GM19099 (cell line): ENCODE data around the gene LEMD1.

Experiments
- POLR2A ChIP-seq: IDR thresholded peaks from 3 replicates; pipeline ENCODE4 v1.6.1; 2011; ENCODE audit warnings: low read depth; ENCODE audit not compliant: insufficient read length; ENCODE audit errors: extremely low read depth

LEMD1 gene

GRCh38 chr1:205450448-205450847, 28.6 kb upstream of the LEMD1 start:
- no peak for TF ChIP-seq POLR2A

- TF ChIP-seq POLR2A: no peak
Observed at GRCh38 chr1:205449750-205450443, 28.0 kb upstream of the LEMD1 start.

GRCh38 chr1:205449254-205449749, 27.4 kb upstream of the LEMD1 start:
- no peak for TF ChIP-seq POLR2A

- no peak for TF ChIP-seq POLR2A
Observed at GRCh38 chr1:205448540-205449253, 26.8 kb upstream of the LEMD1 start.

GRCh38 chr1:205447457-205448341, 25.8 kb upstream of the LEMD1 start:
- no peak for TF ChIP-seq POLR2A

GRCh38 chr1:205446828-205447227, 25.0 kb upstream of the LEMD1 start:
- no peak for TF ChIP-seq POLR2A

- no peak for TF ChIP-seq POLR2A
Observed at GRCh38 chr1:205445646-205445935, 23.7 kb upstream of the LEMD1 start.

GRCh38 chr1:205444931-205445645, 23.2 kb upstream of the LEMD1 start:
- no peak for TF ChIP-seq POLR2A

- no peak for TF ChIP-seq POLR2A
Observed at GRCh38 chr1:205444300-205444930, 22.6 kb upstream of the LEMD1 start.

- TF ChIP-seq POLR2A: no peak
Observed at GRCh38 chr1:205443585-205444299, 21.9 kb upstream of the LEMD1 start.

GRCh38 chr1:205442051-205442725, 20.3 kb upstream of the LEMD1 start:
- TF ChIP-seq POLR2A: no peak

GRCh38 chr1:205441716-205442050, 19.8 kb upstream of the LEMD1 start:
- no peak for TF ChIP-seq POLR2A

GRCh38 chr1:205441318-205441633, 19.4 kb upstream of the LEMD1 start:
- TF ChIP-seq POLR2A: no peak

- TF ChIP-seq POLR2A: no peak
Observed at GRCh38 chr1:205440476-205441317, 18.8 kb upstream of the LEMD1 start.
